Stimulated activated CD8-positive, alpha-beta memory T cell treated with anti-CD3 and anti-CD28 coated beads, Interleukin-15, amount 100 ng/mL, for 4 hours (primary cell): ENCODE measurements around the gene OR2A25.

ENCODE experiments used
- DNase-seq, 2 donors: peaks; one replicate each; pipeline ENCODE4 v3.0.0-alpha.2; 2020; ENCODE audit warnings: low read depth in 2 of 2

Gene OR2A25

DNA sequence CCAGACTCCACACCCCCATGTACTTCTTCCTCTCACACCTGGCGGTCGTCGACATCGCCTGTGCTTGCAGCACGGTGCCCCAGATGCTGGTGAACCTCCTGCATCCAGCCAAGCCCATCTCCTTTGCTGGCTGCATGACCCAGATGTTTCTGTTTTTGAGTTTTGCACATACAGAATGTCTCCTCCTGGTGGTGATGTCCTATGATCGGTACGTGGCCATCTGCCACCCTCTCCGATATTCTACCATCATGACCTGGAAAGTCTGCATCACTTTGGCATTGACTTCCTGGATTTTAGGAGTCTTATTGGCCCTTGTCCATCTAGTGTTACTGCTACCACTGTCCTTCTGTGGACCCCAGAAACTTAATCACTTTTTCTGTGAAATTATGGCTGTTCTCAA is 4.8 kb downstream of the OR2A25 start:
- DNase-seq, result no peak

GRCh38 chr7:144085978-144086377 is 16.4 kb downstream of the OR2A25 start, which contains the start of gene OR2A12:
OR2A12 (plus strand) TSS chr7:144086278; CDS start chr7:144095108, 8,830 bp downstream.
- DNase-seq, result no peak

DNA sequence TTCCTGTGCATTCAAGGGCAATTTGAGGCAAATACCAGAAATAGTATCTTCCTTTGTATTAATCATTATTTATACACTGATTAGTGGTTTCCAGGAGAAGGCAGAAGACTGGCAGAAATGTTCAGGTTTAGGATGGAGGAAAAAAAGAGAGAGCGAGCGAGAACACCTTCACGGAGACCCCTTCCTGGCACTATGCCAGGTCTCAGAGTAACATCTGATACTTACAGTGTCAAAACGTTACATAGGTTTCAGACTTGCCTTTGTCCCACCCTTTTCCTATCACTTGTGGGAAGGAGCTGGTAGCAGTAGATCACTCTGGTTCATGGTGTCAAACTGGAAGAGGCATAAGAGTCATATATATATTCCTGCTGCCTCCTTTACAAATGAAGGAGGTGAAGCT is 17.1 kb downstream of the OR2A25 start:
- no peak for DNase-seq

DNA sequence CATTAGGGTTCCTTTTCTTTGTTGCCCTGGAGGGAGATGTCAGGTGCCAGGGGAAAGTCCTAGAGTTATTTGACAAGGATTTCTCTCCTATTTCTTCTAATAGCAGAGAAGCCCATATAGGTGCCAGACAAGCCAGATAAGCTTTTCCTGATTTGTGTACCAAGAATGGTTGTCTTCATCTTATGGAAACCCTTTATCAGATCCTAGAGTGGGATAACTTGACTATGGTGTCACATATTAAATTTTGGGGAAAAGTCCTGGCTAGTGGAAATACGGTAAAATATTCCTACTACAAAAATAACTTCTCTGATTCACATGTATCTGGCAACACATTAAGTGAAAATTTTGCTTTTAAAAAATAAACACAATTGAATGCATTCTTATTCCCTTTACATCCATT is 17.6 kb downstream of the OR2A25 start:
- no peak for DNase-seq

DNA sequence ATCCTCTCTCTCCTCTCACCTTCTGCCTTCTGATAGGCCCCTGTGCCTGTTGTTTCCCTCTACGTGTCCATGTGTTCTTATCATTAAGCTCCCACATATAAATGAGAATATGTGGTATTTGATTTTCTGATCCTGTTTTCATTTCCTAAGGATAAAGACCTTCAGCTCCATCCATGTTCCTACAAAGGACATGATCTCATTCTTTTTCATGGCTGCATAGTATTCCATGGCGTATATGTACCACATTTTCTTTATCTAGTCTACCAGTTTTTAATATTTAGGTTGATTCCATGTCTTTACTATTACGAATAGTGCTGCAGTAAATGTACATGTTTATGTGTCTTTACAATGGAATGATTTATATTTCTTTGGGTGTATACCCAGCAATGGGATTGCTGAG is 21.1 kb downstream of the OR2A25 start:
- no peak for DNase-seq

DNA sequence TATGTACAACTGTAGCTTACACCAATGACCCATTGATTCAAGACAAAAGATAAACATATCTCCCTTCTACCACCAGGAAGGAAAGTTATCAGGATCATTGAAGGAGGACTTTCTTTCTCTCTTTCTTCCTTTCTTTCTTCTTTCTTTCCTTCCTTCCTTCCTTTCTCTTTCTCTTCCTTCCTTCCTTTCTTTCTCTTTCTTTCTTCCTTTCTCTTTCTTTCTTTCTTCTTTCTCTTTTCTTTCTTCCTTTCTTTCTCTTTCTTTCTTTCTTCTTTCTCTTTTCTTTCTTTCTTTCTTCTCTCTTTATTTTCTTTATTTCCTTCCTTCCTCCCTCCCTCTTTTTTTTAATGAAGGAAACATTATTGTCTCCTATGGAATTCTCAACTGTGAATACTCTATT is 29.2 kb downstream of the OR2A25 start:
- no peak for DNase-seq

- no peak for DNase-seq
Observed at GRCh38 chr7:144100607-144101006, 31.0 kb downstream of the OR2A25 start.

GRCh38 chr7:144102041-144102440 is 32.4 kb downstream of the OR2A25 start:
- DNase-seq, result no peak

DNA sequence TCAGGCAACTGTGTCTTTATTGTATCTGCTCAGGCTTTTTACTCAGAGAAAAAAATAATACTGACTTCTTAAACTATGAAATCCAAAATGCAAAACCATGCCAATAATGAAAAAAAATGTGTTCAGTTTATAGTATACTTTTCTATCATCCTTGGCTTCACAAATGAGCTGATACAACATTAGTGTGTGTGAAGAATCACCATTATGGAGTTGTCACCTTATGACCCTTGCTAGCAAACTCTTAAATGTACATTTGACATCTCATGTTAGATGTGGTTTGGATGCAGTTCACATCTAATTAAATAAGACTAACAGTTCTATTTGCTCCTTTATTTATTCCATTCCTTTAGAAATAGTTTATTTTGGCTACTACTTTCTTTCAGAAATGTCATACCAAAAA is 35.6 kb downstream of the OR2A25 start:
- DNase-seq, result no peak

DNA sequence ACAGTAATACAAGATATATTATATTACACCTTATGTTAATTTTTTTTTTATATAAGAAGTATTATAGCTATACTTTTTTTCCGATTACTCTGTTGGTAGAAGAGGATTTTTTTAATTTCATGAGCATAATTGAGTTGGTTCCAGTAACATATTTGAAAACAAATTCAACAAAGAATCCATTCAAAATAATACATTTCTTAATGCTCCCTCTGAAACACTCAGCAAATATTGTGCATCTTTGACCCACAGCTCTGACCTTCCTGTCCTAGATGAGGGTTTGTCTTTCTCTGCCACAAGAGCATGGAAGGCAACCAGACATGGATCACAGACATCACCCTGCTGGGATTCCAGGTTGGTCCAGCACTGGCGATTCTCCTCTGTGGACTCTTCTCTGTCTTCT is 39.7 kb downstream of the OR2A25 start, which contains the start of gene OR2A2:
OR2A2 (plus strand) TSS at position 301 of the 400 bp plus-strand sequence; CDS start at position 301, 0 bp downstream.
- no peak for DNase-seq

DNA sequence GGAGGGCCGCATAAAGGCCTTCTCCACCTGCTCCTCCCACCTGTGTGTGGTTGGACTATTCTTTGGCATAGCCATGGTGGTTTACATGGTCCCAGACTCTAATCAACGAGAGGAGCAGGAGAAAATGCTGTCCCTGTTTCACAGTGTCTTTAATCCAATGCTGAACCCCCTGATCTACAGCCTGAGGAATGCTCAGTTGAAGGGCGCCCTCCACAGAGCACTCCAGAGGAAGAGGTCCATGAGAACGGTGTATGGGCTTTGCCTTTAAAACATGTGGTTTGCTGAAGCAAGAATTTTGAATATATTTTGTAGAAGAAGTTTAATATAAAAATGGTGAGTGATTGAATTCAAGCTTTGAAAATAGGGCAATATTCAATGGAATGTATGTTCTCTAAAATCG is 40.7 kb downstream of the OR2A25 start:
- no peak for DNase-seq

DNA sequence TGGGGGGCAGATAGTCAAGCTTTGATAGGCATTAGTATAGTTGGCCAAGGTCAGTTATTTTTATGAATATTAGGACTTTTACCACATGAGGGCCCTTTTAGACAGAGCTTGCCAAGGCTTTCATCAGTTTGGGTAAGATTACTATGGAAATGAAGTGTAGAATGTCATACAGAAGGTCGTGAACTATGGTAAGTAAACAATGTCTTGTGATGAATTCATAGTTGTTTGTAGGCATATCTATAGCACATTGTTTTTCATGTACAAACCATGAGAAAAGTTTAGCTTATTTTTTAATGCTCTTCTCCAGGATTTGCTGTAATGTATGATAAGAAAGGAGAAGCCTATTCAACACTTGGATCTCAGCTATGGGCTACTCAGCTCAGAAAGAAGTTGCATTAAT is 44.0 kb downstream of the OR2A25 start:
- DNase-seq, result no peak

- DNase-seq, result no peak
Observed at GRCh38 chr7:144118341-144118740, 48.7 kb downstream of the OR2A25 start.

DNA sequence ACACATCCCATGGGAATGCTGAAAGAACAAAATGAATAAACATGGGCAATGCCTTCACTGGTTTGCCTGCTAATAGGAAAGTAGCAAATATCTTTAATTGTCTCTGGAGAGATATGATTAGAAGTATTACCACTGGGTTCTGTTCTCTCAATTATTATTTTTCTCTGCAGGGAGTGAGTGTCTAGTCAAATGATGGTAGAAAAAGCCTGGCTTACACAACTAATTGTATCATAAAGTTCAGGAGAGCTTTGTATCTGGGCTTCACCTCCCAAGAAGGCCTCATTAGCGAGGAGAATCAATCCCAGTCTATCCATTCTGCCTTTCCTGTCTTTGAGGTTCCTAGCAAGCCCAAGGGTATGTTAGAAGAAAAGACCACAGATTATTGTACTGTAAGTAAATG is 53.3 kb downstream of the OR2A25 start, which contains the start of gene OR2A14:
OR2A14 (plus strand) TSS at position 301 of the 400 bp plus-strand sequence. CDS start 5,937 bp downstream, outside the sequence.
- DNase-seq, result no peak
